Stimulated activated CD8-positive, alpha-beta memory T cell treated with anti-CD3 and anti-CD28 coated beads, Interleukin-2, amount 100 ng/mL, for 48 hours (primary cell): ENCODE results near the gene CD163.
"Not testable (repeated sequence)": the region's sequence is repeated elsewhere in the genome, so short reads cannot be mapped to it uniquely, and the experiment has no call there.

ENCODE experiments used
- DNase-seq, 2 donors: peaks; one replicate each; pipeline ENCODE4 v3.0.0-alpha.2; 2020; ENCODE audit warnings: low read depth in 2 of 2

Gene CD163

GRCh38 chr12:7450667-7451066 is 52.9 kb downstream of the CD163 start:
- no peak for DNase-seq

DNA sequence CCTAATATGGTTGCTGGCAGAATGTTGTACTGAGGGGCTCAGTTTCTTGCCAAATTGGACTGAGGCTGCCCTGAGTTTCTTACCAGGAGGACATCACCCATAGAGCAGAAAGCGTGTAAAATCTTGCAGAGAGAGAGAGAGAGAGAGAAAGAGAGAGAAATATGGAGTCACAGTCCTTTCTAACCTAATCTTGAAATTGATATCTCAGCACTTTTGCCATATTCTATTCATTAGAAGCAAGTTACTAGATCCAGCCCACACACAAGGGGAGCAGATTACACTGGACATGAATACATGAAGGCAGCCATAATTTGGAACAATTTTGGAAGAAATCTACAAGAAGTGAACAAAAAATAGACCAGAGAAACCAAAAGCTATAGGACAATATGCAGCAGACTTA is 55.5 kb downstream of the CD163 start:
- DNase-seq = no peak

DNA sequence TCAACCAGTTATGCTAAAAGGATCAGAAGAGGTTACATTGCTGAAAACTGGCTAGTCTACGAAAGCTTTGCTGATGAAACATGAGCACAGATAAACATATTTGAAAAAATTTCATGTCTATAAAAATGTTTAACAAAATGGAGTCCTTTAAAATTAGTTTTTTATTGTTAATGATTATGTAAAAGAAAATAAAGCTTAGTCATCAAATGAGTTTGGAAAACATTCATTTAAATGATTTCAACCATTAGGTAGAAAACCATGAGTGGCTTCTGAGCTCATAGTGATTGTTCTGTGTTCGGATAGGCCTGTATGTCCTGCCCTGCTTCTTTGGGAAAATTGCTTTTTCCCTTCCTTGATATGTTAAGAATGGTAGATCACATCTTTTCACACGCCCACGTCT is 59.0 kb downstream of the CD163 start:
- no peak for DNase-seq

DNA sequence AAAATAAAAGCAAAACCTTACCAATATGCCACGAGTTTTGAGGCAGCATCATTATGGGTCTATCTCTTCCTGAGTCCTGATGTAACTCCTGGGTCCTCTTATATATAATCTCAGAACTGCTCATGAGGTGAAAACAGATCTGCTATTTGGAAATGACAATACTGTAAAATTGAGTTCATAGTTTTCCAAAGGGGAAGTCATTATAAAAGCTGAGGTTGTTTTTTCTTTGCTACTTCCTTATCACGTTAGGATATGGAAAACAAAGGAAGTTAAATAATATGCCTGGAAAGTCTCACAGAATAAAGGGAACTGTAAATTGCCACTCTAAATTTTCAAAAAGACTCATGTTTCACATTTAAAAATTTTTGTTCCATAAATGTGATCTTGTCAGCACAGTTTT is 59.5 kb downstream of the CD163 start, which contains the start of gene CD163L1:
CD163L1 (minus strand) TSS at position 78 of the 400 bp plus-strand sequence; CDS start at position 52, 26 bp downstream.
- no peak for DNase-seq

- DNase-seq = no peak
Measured at GRCh38 chr12:7441216-7441615, 62.4 kb downstream of the CD163 start.

DNA sequence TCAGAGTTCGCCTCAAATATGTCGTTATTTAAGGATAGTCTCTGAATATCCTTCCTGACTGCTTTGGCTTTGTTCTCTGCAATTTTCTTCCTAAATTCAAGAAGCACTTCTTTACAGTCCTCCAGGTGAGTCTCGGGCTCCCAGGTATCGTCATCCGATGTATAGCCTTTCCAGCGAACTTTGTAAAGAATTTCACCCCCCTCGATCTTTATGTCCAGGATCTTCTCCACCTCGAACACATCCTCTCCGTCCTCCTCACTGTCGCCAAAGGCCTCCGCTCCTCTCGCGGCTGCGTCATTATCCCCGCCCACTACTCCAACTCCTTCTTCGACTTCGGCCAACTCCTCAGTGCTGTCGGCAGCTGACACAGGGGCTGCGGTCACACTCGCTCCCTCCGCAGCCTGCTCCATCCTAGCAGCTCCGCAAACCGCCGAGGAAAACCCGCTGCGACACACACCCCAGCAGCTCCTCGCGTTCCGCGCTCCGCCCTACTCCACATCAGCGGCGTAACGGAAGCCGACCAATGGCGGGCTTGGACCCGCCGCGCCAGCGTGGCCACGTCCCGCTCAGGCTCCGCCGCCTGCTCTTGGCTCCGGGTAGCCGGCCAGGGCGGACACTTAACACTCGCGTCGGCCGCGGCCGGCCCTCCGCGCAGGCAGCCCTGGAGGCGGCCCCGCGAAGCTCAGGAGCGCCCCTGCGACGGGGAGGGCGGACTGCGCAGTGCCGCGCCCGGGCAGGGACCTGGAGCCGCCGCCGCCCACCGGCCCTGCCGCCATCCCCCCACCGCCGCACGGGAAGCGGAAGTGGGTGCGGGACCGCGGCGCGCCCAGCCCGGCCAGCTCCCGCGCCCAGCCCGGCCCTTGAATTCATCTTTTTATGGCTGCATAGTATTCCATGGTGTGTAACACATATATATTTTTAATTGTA is 63.7 kb downstream of the CD163 start:
- peak; percentile 31 to 32 for DNase-seq

DNA sequence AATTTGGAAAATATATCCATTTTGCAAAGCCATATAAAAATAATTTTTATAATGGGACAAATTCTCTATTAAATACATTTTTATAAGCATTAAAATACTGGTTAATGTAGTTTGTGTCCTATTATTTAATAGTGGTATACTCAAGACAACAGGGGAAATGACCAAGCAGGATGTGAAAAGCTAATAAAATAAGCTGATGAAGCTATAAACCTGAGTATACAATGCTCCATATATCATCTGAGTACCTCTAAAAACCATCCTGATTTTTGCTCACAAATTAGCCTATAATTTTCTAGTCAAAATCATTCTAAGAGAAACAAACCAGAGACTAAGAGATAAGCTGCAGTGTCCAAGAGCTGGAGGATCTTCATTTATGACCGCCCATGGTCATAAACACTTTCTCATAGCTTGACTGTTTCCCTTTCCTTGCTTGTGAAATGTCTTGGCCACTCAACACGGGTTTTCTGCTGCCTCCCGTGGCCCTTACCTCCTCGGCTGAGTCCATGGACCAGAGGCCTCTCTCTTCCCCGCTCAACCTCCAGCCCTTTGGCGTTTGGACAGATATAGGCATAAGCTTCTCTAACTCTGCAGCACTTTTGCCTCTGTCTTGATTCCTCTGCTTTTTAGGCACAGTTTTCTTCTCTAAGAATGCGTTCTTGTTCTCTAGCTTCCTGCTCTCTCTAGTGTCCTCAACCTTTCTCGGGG is 65.1 kb downstream of the CD163 start:
- DNase-seq = not testable (repeated sequence)

- DNase-seq = not testable (repeated sequence)
Measured at GRCh38 chr12:7437494-7437893, 66.1 kb downstream of the CD163 start.

DNA sequence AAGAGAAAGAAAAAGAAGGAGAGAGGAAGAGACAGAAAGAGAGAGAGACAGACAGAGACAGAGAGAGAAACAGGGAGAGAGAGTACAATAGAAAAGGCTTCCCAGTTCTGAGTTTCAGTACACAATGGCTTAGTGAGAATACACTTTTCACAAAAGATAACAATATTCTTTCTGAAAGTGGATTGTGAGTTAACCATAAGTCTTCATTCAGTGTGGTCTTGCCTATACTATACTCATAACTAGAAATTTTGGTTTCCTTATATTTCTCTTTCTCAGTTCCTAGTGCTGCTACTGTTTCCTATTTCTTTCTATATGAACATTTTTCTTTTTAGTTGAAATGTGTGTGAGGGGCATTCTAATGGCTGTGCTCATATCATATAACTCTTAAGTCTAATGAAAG is 68.9 kb downstream of the CD163 start:
- DNase-seq = no peak

DNA sequence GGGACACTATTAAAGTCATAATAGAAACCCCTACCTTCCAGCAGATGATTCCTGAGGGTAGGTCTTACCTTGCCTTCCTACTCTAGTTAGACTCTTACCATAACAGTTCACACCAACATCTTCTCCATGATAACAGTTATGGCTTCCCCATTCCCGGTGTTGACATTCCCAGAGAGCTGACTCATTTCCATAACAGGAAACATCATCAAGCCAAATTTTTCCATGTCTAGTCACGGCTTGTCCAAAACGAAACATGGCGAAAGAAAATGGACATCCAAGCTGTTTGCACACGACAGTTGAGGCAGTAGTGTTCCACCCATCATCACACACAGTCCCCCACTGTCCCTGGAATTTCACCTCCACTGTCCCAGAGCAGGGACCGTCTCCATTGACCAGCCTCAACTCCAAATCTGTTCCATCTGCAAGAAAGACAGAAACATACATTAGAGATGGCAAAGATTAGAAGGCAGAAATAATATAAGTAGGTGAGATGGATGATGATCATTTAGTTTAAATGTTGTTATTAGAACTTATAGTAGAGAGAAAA is 70.2 kb downstream of the CD163 start:
- no peak for DNase-seq

- DNase-seq = no peak
Measured at GRCh38 chr12:7431993-7432685, 71.4 kb downstream of the CD163 start.
